ENCODE measurements around the gene HLA-DMB. TPM values are rescaled to one million over a fixed set of nuclear protein-coding genes. Genes with fewer than 3 reads are reported as not detected.

Gene HLA-DMB
- total RNA-seq, 1 experiment from 2014 or later = 0.79 TPM

DNA sequence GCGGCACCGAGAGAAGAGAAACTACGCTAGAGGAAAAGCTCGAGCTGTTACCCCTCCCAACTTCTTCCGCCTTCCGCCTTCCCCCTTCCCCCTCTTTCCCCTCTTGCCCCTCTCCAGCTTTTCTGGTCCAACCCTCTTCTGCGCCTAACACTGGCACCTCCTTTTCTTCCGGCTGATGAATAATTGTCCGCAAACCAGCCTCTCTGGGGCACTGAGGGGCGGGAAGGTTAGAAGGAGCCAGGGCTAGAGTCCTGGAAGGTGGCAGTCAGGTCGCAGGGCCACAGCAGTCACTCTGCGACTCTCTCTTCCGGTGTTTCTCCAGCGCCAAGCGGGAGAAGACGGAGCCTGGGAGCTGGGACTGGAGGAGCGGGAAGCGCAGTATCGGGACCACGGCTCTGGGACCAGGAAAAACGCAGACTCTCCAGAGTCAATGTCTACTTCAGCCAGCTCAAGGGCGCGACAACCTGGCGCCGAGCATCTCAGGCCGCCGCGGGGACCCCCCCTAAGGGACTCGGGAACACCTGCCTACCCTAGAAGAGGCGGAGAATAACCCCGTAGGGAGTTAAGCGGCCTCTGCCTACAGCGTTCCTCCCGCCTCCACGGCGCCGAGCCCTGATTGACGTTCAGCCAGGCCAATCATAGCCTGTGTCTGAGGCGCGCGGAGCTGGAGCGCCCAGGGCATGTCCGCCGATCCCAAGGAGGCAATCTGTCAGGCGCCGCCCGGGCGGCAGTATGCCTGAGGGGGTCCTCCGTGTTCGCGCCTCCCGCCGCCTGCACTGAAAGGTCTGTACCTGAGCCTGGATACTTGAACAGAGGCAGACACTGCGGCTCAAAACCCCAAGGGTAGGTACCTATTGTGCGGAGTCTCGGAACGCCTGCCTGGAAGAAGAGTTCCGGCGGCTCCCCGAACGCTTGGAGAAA, 46.5 kb downstream of the HLA-DMB start:
- no peaks in the 10 kb centered on the region for H3K9me3 ChIP-seq
- H3K4me3 ChIP-seq = peak overlapping the region; percentile 95
- peaks cover 18% of the 10 kb centered on the region for H3K36me3 ChIP-seq
- H3K27me3 ChIP-seq = no peaks in the 10 kb centered on the region
- DNase-seq = peak; percentile 99

DNA sequence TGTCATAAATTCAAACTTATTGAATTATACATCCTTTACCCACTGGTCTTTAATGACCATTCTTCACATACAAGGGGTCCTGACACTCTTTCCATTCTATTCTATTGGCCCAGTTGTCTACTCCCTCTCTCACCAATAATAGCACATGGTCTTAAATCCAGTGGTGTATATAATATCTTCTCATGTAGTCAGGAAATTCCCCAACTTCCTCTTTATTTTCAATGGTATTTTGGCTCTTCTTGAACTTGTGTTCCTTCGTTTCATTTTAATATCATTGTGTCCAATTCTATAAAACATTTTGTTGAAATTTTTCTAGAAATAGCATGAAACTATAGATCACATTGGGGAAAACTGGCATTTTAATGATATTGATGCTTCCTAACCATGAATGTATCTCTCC, 50.0 kb downstream of the HLA-DMB start:
- Histone ChIP-seq H3K9me3 (no peaks in the 10 kb centered on the region), H3K4me3 (no peak overlapping the region), H3K27me3 (no peaks in the 10 kb centered on the region), H3K36me3 (peaks cover 5% of the 10 kb centered on the region)
- no peak for DNase-seq

DNA sequence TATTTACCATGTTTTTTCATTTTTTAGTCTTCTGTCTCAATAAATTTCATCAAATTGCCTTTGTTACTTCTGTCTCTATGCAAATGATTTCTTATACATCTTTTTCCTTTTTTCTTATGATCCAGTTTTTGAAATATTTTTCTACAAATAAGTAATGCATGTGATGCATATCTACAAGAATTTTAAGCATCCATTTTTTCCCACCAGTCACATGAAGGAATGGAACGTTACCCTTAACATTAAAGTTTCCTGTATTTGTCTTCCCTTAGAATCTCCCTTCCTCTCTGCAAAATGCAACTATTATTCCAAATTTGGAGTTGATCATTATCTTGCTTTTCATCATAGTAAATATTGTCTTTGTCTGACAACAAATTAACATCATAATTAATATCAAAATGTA, 51.3 kb downstream of the HLA-DMB start:
- no peaks in the 10 kb centered on the region for H3K36me3 ChIP-seq
- no peaks in the 10 kb centered on the region for H3K27me3 ChIP-seq
- DNase-seq = no peak
- no peaks in the 10 kb centered on the region for H3K9me3 ChIP-seq
- no peak overlapping the region for H3K4me3 ChIP-seq

DNA sequence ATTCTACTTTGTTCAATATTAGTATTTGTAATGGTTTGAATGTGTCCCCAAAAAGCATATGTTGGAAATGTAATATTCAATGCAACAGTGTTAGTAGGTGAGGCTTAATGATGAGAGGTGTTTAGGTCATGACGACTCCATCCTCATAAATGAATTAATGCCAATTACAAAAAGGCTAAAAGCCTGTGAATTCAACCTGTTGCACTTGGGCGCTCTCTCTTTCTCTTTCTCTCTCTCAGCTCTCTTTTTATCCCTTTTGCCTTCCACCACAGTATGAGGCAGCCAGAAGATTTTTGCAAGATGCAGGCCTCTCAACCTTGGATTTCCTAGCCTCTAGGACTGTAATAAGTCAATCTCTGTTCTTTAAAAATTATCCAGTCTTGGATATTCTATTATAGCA, 52.3 kb downstream of the HLA-DMB start:
- DNase-seq = no peak
- Histone ChIP-seq H3K36me3 (no peaks in the 10 kb centered on the region), H3K9me3 (no peaks in the 10 kb centered on the region)

DNA sequence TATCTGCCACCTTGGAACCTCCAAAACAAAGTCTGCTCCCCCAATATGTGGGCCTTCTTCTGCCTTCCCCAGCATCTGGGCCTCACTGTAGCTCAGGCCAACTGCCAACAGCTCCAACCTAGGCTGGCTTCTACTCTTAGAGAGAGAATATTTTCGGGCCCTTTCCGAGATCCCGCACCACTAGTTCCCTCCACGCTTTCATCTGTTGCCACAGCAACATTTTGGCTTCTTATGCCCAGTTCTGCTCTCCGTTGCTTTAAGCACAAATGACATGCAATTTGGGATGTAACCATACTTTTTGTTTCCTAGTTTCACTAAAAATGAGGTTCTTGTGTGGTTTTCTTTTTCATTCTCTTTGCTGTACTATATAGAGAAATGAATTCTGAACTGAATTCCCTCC, 53.2 kb downstream of the HLA-DMB start:
- Histone ChIP-seq H3K4me3 (no peak overlapping the region), H3K9me3 (no peaks in the 10 kb centered on the region), H3K27me3 (no peaks in the 10 kb centered on the region), H3K36me3 (no peaks in the 10 kb centered on the region)
- DNase-seq = no peak

More for the DNA sequence above, 52.3 kb downstream of the HLA-DMB start:
- no peaks in the 10 kb centered on the region for H3K27me3 ChIP-seq
- H3K4me3 ChIP-seq = no peak overlapping the region

DNA sequence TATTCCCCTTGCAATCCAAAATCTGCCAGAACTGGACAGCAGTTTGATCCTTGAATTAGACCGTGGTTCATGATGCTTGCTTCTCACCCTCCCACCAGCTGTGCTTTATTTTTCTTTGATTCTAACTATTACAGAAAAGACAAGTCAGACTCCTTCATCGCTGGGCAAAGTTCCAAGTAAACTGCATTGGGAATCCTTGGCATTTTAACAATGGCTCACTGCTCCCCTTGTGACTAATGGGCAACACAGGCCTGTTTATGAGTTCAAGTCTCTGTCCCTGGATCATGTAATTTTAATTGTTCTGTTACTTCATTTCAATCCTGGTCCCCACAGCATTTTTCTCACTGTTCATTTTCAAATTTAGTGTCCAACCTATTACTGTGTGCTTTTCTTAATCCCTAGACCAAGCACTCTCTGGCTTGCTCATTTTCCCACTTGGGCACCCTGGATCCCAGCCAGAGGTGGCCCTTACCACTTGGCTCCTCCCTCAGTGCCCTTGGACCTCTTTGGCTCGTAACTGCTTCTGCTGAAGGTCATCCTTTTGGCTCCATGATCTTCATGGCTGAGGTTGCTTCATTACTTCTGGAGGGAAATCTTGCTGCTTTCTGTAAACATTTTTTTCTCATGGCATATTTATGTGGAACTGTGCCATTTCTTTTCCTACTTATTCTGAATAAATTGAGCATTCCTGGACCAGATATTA, 54.0 kb downstream of the HLA-DMB start:
- Histone ChIP-seq H3K36me3 (no peaks in the 10 kb centered on the region), H3K9me3 (no peaks in the 10 kb centered on the region), H3K4me3 (no peak overlapping the region), H3K27me3 (no peaks in the 10 kb centered on the region)
- peak; percentile 94 for DNase-seq

DNA sequence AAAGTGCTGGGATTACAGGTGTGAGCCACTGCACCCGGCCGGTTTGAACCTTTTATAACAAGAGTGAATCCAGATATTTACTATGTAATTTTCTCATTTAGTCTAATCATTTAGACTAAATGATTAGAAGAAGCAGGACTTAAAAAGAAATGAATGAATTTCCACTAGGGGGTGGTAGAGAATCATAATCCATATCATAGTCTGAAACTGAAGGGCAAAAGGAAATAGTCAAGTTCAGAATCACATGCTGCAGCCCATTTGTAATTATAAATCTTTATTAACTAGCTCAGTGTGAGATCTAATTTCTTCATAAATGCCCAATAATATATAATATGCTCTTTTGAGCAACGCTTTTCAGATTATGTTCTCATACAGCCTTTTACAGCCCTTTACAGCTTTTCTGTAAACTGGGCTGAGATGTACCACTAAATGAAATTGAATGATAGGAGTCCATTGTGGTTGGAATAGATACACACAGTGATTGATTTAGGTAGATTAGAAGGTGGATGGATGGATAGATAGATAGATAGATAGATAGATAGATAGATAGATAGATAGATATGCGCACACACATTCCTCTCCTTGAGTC, 55.0 kb downstream of the HLA-DMB start:
- Histone ChIP-seq H3K9me3 (no peaks in the 10 kb centered on the region), H3K4me3 (no peak overlapping the region), H3K36me3 (no peaks in the 10 kb centered on the region), H3K27me3 (no peaks in the 10 kb centered on the region)
- no peak for DNase-seq

Other genes starting within 250 kb of the HLA-DMB start
- not detected in 2 replicates for gene HLA-DQA2, start 199.6 kb downstream of the HLA-DMB start, total RNA-seq (2014; rRNA removed; shearing (Covaris generic); ENCODE audit: low replicate concordance)
- gene HLA-DQB2, start 177.5 kb downstream of the HLA-DMB start, total RNA-seq (2014; rRNA removed; shearing (Covaris generic); ENCODE audit: low replicate concordance) = not detected in 2 replicates
- 1.8 and 8.2 TPM in 2 replicates for gene HLA-DOB, start 124.0 kb downstream of the HLA-DMB start, total RNA-seq (2014; rRNA removed; shearing (Covaris generic); ENCODE audit: low replicate concordance)
- 87.2 and 112 TPM in 2 replicates for gene TAP2, start 102.3 kb downstream of the HLA-DMB start, total RNA-seq (2014; rRNA removed; shearing (Covaris generic); ENCODE audit: low replicate concordance)
- gene PSMB8, start 97.0 kb downstream of the HLA-DMB start, total RNA-seq (2014; rRNA removed; shearing (Covaris generic); ENCODE audit: low replicate concordance) = 164 and 166 TPM in 2 replicates
- gene TAP1, start 87.3 kb downstream of the HLA-DMB start, total RNA-seq (2014; rRNA removed; shearing (Covaris generic); ENCODE audit: low replicate concordance) = 84.9 and 115 TPM in 2 replicates
- gene PSMB9, start 86.8 kb downstream of the HLA-DMB start, total RNA-seq (2014; rRNA removed; shearing (Covaris generic); ENCODE audit: low replicate concordance) = 96.5 and 106 TPM in 2 replicates
- 16.8 and 18.9 TPM in 2 replicates for gene HLA-DMA, start 12.1 kb upstream of the HLA-DMB start, total RNA-seq (2014; rRNA removed; shearing (Covaris generic); ENCODE audit: low replicate concordance)
- 207 and 281 TPM in 2 replicates for gene BRD2, start 27.6 kb upstream of the HLA-DMB start, total RNA-seq (2014; rRNA removed; shearing (Covaris generic); ENCODE audit: low replicate concordance)
- gene HLA-DOA, start 68.6 kb upstream of the HLA-DMB start, total RNA-seq (2014; rRNA removed; shearing (Covaris generic); ENCODE audit: low replicate concordance) = not detected in 2 replicates
- 0.59 and 2.5 TPM in 2 replicates for gene HLA-DPA1, start 132.6 kb upstream of the HLA-DMB start, total RNA-seq (2014; rRNA removed; shearing (Covaris generic); ENCODE audit: low replicate concordance)
- 9.2 and 54.4 TPM in 2 replicates for gene HLA-DPB1, start 135.0 kb upstream of the HLA-DMB start, total RNA-seq (2014; rRNA removed; shearing (Covaris generic); ENCODE audit: low replicate concordance)